Measurements from ENCODE around the gene NDUFA13. TPM values are rescaled to one million over a fixed set of nuclear protein-coding genes. Genes with fewer than 3 reads are reported as not detected.

Gene NDUFA13
- total and polyA plus RNA-seq, 8 donors, result 24.5 to 367 (median 143) TPM

DNA sequence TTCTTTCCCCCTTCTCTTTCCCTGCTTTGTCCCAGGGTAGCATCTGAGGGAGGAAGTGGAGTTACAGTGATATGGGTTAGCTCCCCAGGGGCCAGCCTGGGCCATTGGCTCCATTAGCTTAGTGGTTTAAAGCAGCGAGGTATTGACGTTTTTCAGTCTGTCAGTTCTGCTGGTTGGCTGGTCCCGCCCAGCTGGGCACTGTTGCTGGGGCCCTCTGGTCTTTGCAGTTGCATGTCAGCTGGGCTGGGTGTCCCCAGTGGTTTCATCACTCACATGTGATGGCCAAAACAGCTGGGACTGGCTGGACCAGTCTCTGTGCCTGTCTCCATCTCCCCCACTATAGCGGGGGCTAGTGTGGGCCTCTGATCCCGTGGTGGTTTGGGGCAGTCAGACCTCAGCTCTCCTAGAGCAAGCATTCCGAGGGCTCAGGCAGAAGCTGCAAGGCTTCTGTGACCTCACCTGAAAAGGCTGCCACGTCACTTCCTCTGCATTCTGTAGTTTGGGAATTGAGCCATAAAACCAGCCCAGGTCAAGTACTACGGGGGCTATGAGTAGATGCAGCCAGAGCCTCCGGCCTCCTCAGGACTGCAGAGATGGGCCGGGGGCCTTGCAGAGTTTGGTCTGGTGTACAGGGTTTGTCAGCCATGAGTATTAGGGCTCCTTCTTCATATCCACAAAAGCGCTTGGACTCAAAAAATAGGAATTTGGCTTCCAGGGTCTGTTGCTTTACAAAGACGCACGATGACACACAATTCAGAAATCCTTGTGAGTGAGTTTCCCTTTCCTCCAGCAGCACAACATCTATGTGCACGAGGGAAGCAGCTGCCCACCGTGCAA is 30.6 kb upstream of the NDUFA13 start:
- no peak for DNase-seq
- Histone ChIP-seq H3K9me3 (no peaks in the 10 kb centered on the region), H3K4me1 (peaks cover 36 to 53% (median 45%) of the 10 kb centered on the region in 4 donors), H3K36me3 (peaks cover 0 to 33% (median 30%) of the 10 kb centered on the region in 4 donors), H3K27ac (no peak overlapping the region), H3K27me3 (no peaks in the 10 kb centered on the region), H3K4me3 (no peak overlapping the region)
- TF ChIP-seq POLR2AphosphoS5 (IDR thresholded peaks at IDR 0.05) (no peak), EP300 (IDR thresholded peaks at IDR 0.05) (no peak), POLR2A (IDR thresholded peaks at IDR 0.05) (no peak)
- TF ChIP-seq, protein P1, sequence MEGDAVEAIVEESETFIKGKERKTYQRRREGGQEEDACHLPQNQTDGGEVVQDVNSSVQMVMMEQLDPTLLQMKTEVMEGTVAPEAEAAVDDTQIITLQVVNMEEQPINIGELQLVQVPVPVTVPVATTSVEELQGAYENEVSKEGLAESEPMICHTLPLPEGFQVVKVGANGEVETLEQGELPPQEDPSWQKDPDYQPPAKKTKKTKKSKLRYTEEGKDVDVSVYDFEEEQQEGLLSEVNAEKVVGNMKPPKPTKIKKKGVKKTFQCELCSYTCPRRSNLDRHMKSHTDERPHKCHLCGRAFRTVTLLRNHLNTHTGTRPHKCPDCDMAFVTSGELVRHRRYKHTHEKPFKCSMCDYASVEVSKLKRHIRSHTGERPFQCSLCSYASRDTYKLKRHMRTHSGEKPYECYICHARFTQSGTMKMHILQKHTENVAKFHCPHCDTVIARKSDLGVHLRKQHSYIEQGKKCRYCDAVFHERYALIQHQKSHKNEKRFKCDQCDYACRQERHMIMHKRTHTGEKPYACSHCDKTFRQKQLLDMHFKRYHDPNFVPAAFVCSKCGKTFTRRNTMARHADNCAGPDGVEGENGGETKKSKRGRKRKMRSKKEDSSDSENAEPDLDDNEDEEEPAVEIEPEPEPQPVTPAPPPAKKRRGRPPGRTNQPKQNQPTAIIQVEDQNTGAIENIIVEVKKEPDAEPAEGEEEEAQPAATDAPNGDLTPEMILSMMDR (IDR thresholded peaks at IDR 0.05), result no peak
- intact Hi-C loops (cut with DNase I; ENCODE audit: low total_unique reads), result loop anchor here (5.0 to 10.0 kb wide), 2 partner anchors 71 to 118 kb away; no protein-coding TSS in a partner anchor
- 77 to 84% (median 82%) methylated on average over 11 to 15 of the region's 15 CpGs for WGBS, 5 donors

DNA sequence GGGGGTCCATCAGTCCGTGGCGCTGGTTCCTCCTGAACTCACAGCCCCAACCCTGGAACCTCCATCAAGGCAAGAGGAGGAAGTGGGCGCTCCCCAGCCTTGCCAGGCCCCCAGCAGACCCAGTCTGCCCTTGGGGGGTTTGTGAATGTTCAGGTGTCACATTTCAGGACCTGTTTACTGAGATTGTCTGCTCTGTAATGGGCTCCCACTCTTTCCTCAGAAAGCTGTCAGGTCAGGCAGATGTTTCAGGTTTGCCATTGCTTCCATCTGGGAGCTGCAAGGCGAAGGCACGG is 30.1 kb upstream of the NDUFA13 start:
- no peaks in the 10 kb centered on the region for H3K27me3 ChIP-seq
- DNase-seq, result no peak
- H3K27ac ChIP-seq, result no peak overlapping the region
- intact Hi-C loops (cut with DNase I; ENCODE audit: low total_unique reads), result loop anchor here (5.0 to 10.0 kb wide), 2 partner anchors 71 to 119 kb away; no protein-coding TSS in a partner anchor
- no peak overlapping the region for H3K4me3 ChIP-seq
- H3K4me1 ChIP-seq, result peaks cover 39 to 58% (median 47%) of the 10 kb centered on the region in 4 donors
- no peaks in the 10 kb centered on the region for H3K9me3 ChIP-seq
- WGBS, 5 donors, result 96 to 100% (median 97%) methylated on average over 5 of the region's 5 CpGs
- H3K36me3 ChIP-seq, result peaks cover 0 to 29% (median 26%) of the 10 kb centered on the region in 4 donors
- TF ChIP-seq POLR2AphosphoS5 (IDR thresholded peaks at IDR 0.05) (no peak), EP300 (IDR thresholded peaks at IDR 0.05) (no peak), POLR2A (IDR thresholded peaks at IDR 0.05) (no peak)
- TF ChIP-seq, protein P1 (IDR thresholded peaks at IDR 0.05), result no peak

DNA sequence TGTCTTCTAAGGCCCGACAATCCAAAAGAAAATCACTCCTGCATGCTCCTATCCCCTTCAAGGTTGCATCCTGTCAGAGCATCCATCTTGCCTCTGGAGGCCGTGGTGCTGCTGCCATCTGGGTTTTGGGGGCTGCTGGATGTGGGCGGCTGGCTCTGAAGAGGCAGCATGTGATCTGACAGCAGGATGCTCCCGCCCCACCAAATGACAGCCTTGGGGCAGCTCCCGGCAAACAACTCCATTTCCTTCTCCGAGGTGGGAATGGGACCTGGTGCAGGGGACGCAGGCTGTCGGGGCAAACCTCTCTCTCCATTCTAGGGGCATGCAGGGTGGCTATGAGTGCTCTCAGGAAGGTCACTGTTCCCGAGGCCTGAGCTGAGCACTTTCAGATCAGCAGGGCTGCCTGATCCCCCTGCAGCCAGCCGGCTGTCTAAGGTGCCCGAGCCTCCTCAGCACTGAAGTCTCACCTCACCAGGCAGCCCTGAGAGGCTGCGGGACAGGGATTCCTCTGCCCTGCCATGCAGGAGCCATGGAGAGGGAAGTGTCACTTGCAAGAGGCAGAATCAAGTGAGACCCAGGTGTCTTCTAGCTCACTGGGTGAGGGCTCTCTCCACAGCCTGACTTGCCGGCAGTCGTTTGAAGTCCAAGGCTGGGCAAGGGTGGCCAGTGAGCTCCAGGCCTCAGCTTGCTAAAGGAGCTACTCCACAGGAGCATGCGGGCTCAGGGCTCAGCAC is 29.5 kb upstream of the NDUFA13 start:
- intact Hi-C loops (cut with DNase I; ENCODE audit: low total_unique reads), result loop anchor here (5.0 to 10.0 kb wide), 2 partner anchors 72 to 119 kb away; no protein-coding TSS in a partner anchor
- no peaks in the 10 kb centered on the region for H3K9me3 ChIP-seq
- H3K4me1 ChIP-seq, result peaks cover 39 to 58% (median 47%) of the 10 kb centered on the region in 4 donors
- no peak for TF ChIP-seq EP300 (IDR thresholded peaks at IDR 0.05)
- 82 to 93% (median 83%) methylated on average over 13 to 15 of the region's 15 CpGs for WGBS, 5 donors
- DNase-seq, result no peak
- H3K27me3 ChIP-seq, result no peaks in the 10 kb centered on the region
- peaks cover 0 to 29% (median 26%) of the 10 kb centered on the region in 4 donors for H3K36me3 ChIP-seq
- peak overlapping the region in 1 of 5 donors; percentile 76 for H3K27ac ChIP-seq
- no peak overlapping the region for H3K4me3 ChIP-seq

DNA sequence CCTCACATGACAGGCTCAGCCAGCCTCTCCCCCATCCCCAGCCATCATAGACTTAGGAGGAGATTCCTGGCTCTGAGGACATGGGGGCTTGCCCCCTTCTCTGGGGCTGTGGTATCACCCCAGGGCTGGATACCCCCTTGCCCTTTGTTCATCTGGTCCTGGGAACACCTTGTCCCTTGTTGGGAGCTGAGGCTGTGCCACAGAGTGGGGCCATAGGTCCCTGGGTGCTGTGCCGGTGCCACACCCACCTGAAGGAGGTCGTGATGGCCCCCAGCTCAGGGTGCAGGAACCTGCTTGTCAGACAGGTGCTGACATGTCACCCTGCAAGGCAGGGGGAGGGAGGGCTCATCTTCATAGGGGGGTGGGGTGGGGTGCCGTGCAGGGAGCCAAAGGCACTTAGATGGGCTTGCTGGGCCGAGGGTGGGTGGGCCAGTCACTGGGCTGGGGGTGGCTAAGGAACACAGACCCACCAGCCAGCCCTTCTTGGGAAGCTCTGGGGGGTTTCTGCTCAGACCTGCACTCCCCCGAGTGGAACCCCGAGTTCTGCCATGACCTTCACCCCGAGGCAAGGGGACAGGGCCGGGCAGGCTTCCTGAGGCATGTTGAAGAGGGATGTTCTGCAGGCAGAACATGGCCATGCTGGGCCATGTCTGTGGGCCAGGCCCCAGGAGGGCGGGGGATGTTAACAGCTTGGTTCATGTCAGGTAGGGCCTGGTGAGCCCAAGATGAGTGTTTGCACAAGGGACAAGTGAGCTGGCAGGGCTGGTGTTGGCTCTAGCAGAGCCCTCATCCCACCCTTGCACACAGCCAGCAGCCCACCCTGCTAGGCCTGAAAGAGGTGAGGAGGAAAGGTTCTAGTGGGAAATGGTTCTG is 28.7 kb upstream of the NDUFA13 start:
- TF ChIP-seq POLR2A (IDR thresholded peaks at IDR 0.05) (no peak), EP300 (IDR thresholded peaks at IDR 0.05) (no peak), POLR2AphosphoS5 (IDR thresholded peaks at IDR 0.05) (no peak)
- TF ChIP-seq, protein P1 (IDR thresholded peaks at IDR 0.05), result no peak
- DNase-seq, result no peak
- intact Hi-C loops (cut with DNase I; ENCODE audit: low total_unique reads), result loop anchor here (5.0 to 10.0 kb wide), 2 partner anchors 73 to 120 kb away; no protein-coding TSS in a partner anchor
- Histone ChIP-seq H3K36me3 (peaks cover 0 to 36% (median 31%) of the 10 kb centered on the region in 4 donors), H3K9me3 (no peaks in the 10 kb centered on the region), H3K27me3 (no peaks in the 10 kb centered on the region), H3K4me1 (peaks cover 39 to 58% (median 47%) of the 10 kb centered on the region in 4 donors), H3K4me3 (no peak overlapping the region), H3K27ac (peak overlapping the region in 3 of 5 donors; percentile 74 to 83 (median 76))
- WGBS, 5 donors, result 68 to 85% (median 73%) methylated on average over 7 to 9 of the region's 9 CpGs
